COLO668 (cell line): ENCODE measurements around the gene HSF5.

Source experiments
- DNase-seq: peaks from one replicate; lab custom pipeline; 2025; ENCODE audit not compliant: unreplicated experiment; lab: John Stamatoyannopoulos, UW

Gene HSF5, protein sequence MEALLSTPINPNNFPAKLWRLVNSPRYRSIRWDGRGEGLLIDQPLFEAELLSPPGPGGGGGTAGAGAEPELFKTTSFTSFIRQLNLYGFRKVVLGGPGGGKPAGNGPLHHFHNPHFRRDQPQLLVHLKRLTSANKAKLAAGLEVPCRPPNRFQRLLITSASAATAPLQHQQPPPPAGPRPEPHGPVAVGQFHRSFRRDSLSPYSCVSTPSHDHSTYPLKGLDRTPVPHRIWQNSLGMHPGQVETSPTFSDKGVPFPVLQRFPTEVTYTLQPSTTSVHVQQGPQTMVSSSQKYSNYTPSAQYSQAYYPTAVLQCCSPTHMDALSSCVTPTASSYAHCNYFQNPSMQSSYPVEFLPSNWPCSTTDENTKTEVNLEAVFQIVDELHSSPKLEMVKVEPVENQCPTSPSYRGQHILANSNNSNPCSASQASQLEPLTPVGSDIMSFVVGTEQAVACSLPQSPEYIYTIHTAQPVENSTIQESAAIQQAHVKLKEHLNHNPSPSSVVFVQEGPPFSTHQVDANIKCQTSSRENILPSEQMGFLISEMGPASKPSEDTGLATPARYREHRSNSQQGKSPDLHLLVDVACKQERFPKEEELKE

DNA sequence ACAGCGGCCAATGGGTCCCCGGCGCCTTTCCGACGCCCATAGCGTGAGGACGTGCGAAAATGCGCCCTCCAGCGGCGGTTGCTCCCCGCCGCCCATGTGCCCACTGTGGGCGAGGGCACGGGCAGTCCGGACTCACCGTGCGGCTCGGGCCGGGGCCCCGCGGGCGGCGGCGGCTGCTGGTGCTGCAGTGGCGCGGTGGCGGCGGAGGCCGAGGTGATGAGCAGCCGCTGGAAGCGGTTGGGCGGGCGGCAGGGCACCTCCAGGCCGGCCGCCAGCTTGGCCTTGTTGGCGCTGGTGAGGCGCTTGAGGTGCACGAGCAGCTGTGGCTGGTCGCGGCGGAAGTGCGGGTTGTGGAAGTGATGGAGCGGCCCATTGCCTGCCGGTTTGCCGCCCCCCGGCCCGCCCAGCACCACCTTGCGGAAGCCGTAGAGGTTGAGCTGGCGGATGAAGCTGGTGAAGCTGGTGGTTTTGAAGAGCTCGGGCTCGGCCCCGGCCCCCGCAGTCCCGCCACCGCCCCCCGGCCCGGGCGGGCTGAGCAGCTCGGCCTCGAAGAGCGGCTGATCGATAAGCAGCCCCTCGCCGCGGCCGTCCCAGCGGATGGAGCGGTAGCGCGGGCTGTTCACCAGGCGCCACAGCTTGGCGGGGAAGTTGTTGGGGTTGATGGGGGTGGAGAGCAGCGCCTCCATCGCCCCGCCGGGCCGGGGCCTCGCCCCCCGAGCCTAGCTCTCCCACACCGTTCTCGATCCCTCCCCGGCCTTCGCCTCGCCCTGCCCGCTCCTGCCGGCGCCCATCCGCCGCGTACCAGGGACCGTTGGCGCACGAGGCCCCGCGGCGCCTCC is at the start of gene HSF5:
TSS of gene HSF5 (minus strand) at position 820 of the 839 bp plus-strand sequence. CDS start at position 686, 134 bp downstream.
- DNase-seq = no peak

DNA sequence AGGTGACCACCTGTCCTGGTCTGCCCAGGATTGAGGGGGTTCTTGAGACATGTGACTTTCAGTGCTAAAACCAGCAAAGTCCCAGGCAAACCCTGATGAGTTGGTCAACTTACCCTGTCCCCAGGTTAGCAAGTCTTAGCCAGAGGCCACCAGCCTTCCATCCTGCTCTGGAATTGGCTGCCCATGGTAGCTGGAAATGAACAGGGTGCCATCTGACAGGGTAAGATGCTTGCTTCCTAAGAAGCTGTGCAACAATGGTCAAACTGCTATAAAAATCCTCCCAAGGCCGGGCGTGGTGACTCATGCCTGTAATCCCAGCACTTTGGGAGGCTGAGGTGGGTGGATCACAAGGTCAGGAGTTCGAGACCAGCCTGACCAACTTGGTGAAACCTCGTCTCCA is 49.1 kb upstream of the HSF5 start:
- no peak for DNase-seq

- DNase-seq = no peak
Observed at GRCh38 chr17:58536542-58536941, 48.3 kb upstream of the HSF5 start.

DNA sequence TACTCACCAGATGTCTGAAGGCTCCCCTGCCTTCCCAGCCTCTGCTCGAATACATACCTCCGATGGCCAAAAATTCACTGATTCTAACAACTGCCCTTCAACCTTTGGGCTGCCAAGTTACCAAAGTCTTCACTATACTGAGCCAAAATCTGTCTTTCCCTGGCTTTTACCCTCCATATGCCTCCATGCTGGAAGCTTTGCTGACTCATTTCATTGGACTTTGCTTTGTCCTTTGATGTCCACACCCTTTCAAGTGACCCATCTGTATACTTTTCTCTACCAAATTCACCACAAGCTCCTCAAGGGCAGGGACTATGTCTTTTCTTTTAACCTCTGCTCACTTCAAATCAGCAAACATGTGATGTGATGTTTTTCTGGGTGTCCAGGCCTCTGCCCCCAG is 47.2 kb upstream of the HSF5 start:
- DNase-seq = no peak

- DNase-seq = no peak
Observed at GRCh38 chr17:58534901-58535421, 46.8 kb upstream of the HSF5 start.

- no peak for DNase-seq
Observed at GRCh38 chr17:58534331-58534730, 46.1 kb upstream of the HSF5 start.

DNA sequence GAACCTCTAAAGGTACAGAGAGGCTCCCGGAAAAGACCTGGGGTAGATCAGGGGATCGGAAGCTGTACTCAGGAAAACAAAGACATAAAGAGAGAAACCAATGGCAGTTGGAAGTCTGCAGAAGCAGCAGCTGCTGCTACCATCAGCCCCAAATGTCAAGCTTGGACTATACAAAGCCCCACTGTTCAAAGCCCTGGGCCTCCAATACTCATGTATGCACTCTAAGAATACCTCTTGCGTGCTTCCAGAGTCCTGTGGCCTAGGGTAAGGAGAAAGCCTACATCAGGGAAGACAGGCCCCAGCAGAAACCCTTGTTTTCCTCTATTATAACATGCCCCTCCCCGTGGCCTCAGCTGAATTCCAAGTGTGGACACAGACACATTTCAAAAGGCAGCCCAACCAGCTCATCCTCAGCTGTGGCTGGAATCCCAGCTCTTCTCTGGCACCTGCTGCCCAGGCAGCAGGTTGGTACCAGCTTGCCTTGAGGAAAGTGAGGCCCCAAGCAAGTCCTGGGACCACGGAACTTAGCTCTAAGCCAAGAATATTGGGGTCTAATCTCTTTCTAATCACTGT is 45.5 kb upstream of the HSF5 start:
- DNase-seq = no peak

- DNase-seq = no peak
Observed at GRCh38 chr17:58532555-58532951, 44.3 kb upstream of the HSF5 start.

DNA sequence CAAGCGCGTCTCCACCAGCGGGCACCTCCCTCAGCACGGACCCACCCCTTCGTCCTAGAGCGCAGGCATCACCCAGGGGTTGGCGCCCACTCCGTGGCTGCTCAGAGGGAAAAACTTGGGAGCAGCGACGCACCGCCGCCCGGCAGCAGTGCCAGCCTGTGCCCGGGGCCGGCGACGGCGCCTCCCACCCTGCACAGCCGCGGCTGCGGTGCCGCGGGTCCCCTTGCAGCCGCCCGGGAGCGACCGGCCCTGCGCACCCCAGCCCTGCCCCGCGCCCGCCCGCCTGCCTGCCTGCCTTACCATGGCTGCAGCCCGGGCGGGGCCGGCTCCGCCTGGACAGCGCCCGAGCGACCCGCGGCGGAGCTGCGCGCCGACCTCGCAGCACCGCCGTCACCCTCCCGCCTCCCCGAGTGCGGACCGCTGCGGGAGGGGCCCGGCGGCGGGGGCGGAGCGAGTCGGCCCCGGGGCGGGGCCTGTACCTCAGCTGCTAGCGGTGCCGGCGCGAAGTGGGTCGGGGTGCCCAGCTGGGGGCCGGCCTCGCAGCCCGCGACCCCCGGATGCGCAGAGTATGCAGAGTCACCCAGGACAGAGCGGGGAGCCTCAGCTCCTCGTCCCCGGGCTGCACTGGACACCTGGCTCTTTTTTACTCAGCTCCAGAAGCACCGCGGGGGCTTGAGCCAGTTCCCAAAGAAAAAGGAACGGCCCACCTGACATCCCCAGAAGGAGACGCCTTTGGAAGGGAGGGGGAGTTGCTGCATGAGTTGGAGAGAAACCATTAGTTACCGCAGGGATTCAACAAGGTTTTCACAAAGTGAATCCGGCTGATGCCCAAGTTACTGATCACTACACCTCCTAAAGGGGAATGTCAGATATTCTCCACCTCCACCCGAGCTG is 43.7 kb upstream of the HSF5 start:
- peak; percentile 38 for DNase-seq

DNA sequence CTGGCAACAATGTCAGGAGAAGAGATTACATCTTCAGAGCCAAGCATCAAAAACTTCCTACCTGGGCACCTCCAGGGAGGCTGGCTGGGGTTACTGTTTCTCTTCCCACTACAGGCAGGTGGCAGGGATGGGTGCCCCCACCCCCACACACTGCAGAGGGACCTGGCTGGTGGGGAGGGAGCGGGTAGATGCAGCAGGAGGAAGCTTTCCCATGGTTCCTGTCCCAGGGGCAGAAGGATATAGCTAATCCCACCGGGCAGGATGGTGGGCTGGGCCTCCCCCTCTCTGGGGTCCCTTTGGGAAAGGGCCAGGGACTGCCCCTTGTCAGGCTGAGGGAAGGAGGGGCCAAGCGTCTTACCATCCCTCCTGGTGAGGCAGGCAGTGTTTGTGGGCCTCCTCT is 42.9 kb upstream of the HSF5 start:
- no peak for DNase-seq

DNA sequence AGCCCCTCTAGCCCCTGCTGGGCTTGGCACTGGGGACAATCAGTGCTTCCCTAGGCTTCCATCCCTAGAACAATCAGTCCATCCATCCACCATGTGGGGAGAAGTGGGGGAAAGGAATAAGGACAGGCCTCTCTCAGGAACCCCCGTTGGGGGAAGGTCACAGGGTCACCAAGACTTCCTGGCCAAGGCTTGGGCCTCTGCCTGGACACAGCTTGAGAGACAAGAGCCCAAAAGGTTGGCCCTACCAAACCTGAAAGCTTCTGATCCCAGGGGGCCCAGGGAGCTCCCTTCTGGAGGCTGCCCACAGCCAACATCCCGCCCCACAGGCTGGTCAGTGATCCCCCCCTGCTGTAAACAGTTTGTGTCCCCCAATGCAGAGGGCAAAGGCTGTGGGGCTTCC is 42.4 kb upstream of the HSF5 start:
- no peak for DNase-seq

DNA sequence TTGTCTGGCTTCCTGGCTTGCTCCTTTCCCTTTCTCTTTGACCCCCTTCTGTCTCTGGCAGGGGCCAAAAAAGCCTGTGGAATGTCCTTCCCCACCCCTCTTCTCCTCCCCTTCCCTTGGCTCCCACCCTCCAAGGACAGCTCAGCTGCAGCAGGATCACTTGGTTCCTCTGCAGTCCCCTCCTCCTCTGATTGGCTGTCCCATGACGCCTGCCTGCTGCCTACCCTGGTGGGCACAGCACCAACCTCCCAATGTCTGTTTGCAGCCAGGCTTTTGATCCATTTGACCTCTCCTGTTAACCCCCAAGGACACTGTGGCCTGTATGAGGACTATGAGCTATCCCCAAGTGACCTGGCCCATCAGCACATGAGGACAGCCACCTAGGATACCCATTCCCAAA is 41.1 kb upstream of the HSF5 start:
- DNase-seq = no peak

DNA sequence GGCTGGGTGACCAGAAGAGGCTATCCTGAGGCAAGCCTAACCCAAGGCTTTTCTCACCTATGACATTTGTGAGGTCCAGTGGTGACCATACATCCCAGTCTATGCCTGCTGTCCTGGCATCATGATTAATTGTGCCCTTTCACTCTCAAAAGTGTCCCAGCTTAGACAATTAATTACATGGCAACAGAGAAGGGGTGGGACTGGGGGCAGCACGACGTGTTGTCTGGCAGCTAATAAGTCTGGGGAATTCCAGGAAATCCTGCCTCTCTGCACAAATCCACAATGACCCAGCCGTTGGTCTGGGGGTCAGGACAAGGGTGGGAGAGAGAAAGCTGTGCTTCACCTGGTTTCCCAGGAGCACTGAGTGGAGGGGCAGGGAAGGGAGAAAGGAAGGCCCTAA is 40.2 kb upstream of the HSF5 start:
- DNase-seq = no peak

- DNase-seq = no peak
Observed at GRCh38 chr17:58527949-58528348, 39.7 kb upstream of the HSF5 start.

DNA sequence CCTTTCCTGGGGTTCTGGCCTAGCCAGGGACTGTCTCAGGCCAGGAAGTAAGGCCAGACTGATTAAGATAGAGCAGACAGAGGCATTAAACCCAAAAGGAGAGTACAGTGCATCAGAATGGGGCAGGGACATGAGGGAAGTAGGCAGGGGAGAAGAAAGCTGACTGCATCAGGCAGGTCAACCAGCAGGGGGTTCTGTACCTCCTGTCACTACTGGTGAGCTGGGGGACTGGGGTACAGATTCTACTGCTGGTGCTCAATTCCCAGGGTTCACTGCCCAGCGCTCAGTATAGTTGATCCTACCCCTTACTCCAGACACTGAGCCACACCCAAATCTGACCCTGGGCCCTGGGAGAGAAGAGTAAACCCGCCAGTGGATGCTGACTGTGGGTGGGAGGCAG is 39.1 kb upstream of the HSF5 start:
- DNase-seq = no peak

GRCh38 chr17:58525239-58525638 is 37.0 kb upstream of the HSF5 start:
- DNase-seq = no peak

- DNase-seq = no peak
Observed at GRCh38 chr17:58521680-58522079, 33.5 kb upstream of the HSF5 start.

- DNase-seq = no peak
Observed at GRCh38 chr17:58520843-58521430, 32.7 kb upstream of the HSF5 start.

DNA sequence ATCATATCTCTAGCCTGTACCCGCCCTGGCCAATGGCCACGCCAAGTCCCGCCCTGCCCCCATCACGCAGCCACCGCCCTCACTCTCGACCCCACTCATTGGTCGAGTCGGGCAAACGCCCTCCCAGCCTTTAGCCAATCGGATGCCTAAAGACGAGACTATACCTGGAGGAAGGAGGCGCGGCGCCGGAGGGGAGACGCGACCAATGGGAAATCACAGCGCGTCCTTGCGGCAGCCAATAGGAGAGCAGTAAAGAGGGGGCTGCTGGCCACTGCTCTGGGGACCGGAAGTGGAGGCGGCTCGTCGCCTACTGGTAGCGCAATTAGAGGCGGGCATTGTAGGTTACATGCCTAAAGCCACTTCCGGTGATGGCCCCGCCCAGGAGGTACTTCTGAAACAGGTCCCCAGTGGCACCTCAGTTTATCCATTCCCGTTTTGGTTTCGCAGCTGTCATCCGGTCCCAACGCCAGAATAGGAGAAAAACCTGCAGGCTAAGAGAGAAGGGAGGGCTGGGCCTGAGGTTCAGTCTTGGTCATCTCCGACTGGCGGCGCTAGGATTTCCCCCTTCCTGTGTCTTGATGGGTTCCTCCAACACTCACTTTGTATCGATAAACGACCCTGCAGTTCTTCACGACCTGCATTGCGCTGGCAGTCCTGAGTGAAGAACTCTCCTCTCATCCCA is 29.9 kb upstream of the HSF5 start:
- peak; percentile 98 for DNase-seq
